H1 (cell line): ENCODE data around the gene SNX24.

ENCODE experiments used
- CEBPB ChIP-seq: IDR thresholded peaks from 2 replicates; pipeline ENCODE4 v1.6.1; 2012; ENCODE audit warnings: low read depth, low read length
- CHD1 ChIP-seq: IDR thresholded peaks from 2 replicates; pipeline ENCODE4 v1.6.1; 2012; ENCODE audit warnings: low read depth, low read length, improper control_type of control experiment
- CTCF ChIP-seq, 3 experiments: IDR thresholded peaks; 1 replicate in 2 of 3; 2 replicates in 1 of 3; pipeline versions ENCODE4 v1.5.1 to v1.6.1; 2011; ENCODE audit warnings: low read length in 3 of 3, mild to moderate bottlenecking in 3 of 3, inconsistent platforms in 2 of 3, low read depth in 1 of 3, moderate library complexity in 1 of 3; ENCODE audit not compliant: insufficient read depth in 1 of 3; ENCODE audit errors: control extremely low read depth in 1 of 3
- EP300 ChIP-seq, 2 experiments: IDR thresholded peaks; 1 replicate in 1 of 2; 2 replicates in 1 of 2; pipeline ENCODE4 v1.6.1; 2011 to 2012; ENCODE audit warnings: low read depth in 2 of 2, low read length in 2 of 2, mild to moderate bottlenecking in 2 of 2, borderline replicate concordance in 1 of 2, inconsistent platforms in 1 of 2, moderate library complexity in 1 of 2
- JUN ChIP-seq: IDR thresholded peaks from 2 replicates; pipeline ENCODE4 v1.6.1; 2011; ENCODE audit warnings: low read depth, mild to moderate bottlenecking, improper control_type of control experiment, low read length
- SIN3A ChIP-seq, 2 experiments: IDR thresholded peaks in 1 of 2; conservative IDR thresholded peaks in 1 of 2; 2 replicates each; pipeline ENCODE4 v1.6.1; 2011 to 2012; ENCODE audit warnings: low read length in 2 of 2, improper control_type of control experiment in 1 of 2, low read depth in 1 of 2, mild to moderate bottlenecking in 1 of 2
- TEAD4 ChIP-seq: IDR thresholded peaks from 2 replicates; pipeline ENCODE4 v1.6.1; 2012; ENCODE audit warnings: low read depth, low read length, inconsistent platforms, mixed read lengths

DNA sequence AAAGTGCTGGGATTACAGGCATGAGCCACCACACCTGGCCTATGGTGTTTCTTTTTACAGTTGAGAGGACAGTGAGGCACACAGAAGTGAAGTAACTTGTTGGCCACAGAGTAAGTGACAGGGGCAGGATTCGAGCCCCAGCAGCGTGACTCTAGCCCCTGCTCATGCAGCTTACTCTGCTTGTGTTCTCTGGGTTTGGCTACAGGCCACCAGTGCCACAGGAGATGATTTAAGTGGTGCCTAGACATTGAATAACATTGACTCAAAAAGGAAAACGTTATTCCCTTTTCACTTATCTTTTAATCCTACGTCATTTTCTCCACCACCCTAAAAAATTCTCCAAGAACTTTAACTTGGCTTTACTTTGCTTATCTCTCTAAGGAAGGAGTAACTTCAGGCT is 61.4 kb downstream of the SNX24 start:
- no peak for TF ChIP-seq CTCF (IDR thresholded peaks at IDR 0.05; ENCODE audit: control extremely low read depth in 1 of 3, insufficient read depth in 1 of 3, low read depth in 1 of 3, low read length in 3 of 3)
- TF ChIP-seq SIN3A (conservative IDR thresholded peaks at IDR 0.05 in 1 of 2, IDR thresholded peaks at IDR 0.05 in 1 of 2; ENCODE audit: low read depth in 1 of 2, low read length in 2 of 2), result no peak
- TF ChIP-seq CEBPB, result no peak
- no peak for TF ChIP-seq EP300 (IDR thresholded peaks at IDR 0.05; ENCODE audit: borderline replicate concordance in 1 of 2, low read depth in 2 of 2, low read length in 2 of 2)
- no peak for TF ChIP-seq CHD1
- TF ChIP-seq TEAD4, result no peak
- no peak for TF ChIP-seq JUN
